Ascending aorta (tissue), 2 donors: Measurements from ENCODE around the gene GATM. TPM values are rescaled to one million over a fixed set of nuclear protein-coding genes. Genes with fewer than 3 reads are reported as not detected.

ENCODE experiments used
- DNase-seq, 2 donors: peaks; one replicate each; pipeline ENCODE4 v3.0.0-alpha.2; 2019; ENCODE audit warnings: low spot score in 2 of 2
- H3K27ac ChIP-seq, 2 donors: fragments of 200-600 bp; sonication (generic); one replicate each; pipeline ENCODE4 v1.5.1; 2016 to 2017; ENCODE audit warnings: mild to moderate bottlenecking in 1 of 2
- H3K27me3 ChIP-seq: fragments of 200-600 bp; sonication (generic); one replicate; pipeline ENCODE4 v1.5.1; 2017
- H3K36me3 ChIP-seq, 2 donors: fragments of 200-600 bp; sonication (generic); one replicate each; pipeline ENCODE4 v1.5.1; 2016
- H3K4me1 ChIP-seq, 2 donors: fragments of 200-600 bp; sonication (generic); one replicate each; pipeline ENCODE4 v1.5.1; 2016 to 2017; ENCODE audit warnings: mild to moderate bottlenecking in 1 of 2
- H3K4me3 ChIP-seq, 2 donors: fragments of 200-600 bp; sonication (generic); one replicate each; pipeline ENCODE4 v1.5.1; 2016 to 2017; ENCODE audit warnings: mild to moderate bottlenecking in 1 of 2
- H3K9me3 ChIP-seq, 2 donors: fragments of 200-600 bp; sonication (generic); one replicate each; pipeline ENCODE4 v1.5.1; 2016
- intact Hi-C: fragments of 100-400 bp; cut with DNase I; formaldehyde crosslinking; loops from one replicate; pipeline ENCODE4 v1.15.1; 2023
- total RNA-seq: library from RNA; depleted of rRNA; stranded (reverse); fragments of >200 nt; gene quantifications from one replicate; pipeline ENCODE4 v1.1.0, GENCODE V29; 2016
- TF ChIP-seq, protein P1 (sequence below), 3 experiments: fragments of 200-600 bp in 2 of 3; fragments of 450-650 bp in 1 of 3; sonication (generic) in 2 of 3; IDR thresholded peaks; one replicate each; pipeline ENCODE4 v1.5.1; 2016 to 2019; ENCODE audit warnings: antibody characterized with exemption in 3 of 3, mild to moderate bottlenecking in 1 of 3, moderate library complexity in 1 of 3

Gene GATM
- total RNA-seq, 1 donor from 2014 or later = 6.1 TPM

DNA sequence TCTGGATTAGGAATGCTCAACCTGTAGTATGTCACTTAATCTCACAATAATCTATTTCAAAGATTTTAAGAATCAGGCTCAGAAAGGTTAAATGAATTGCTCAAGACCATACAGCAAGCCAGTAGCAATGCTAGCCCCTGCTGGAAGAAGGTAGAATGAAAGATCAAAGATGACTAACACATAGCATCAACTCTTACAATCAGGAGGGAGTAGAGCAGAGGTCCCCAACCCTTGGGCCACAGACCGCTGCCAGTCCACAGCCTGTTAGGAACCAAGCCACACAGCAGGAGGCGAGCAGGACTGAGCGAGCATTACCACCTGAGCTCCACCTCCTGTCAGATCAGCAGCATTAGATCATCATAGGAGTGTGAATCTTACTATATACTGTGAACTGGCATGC lies 15.5 kb upstream of the GATM start:
- H3K36me3 ChIP-seq = no peaks in the 10 kb centered on the region
- H3K4me3 ChIP-seq = no peak overlapping the region
- TF ChIP-seq, protein P1, sequence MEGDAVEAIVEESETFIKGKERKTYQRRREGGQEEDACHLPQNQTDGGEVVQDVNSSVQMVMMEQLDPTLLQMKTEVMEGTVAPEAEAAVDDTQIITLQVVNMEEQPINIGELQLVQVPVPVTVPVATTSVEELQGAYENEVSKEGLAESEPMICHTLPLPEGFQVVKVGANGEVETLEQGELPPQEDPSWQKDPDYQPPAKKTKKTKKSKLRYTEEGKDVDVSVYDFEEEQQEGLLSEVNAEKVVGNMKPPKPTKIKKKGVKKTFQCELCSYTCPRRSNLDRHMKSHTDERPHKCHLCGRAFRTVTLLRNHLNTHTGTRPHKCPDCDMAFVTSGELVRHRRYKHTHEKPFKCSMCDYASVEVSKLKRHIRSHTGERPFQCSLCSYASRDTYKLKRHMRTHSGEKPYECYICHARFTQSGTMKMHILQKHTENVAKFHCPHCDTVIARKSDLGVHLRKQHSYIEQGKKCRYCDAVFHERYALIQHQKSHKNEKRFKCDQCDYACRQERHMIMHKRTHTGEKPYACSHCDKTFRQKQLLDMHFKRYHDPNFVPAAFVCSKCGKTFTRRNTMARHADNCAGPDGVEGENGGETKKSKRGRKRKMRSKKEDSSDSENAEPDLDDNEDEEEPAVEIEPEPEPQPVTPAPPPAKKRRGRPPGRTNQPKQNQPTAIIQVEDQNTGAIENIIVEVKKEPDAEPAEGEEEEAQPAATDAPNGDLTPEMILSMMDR (IDR thresholded peaks at IDR 0.05) = no peak
- no peak overlapping the region for H3K27ac ChIP-seq
- H3K27me3 ChIP-seq = no peaks in the 10 kb centered on the region
- intact Hi-C loops = no loop called here
- no peaks in the 10 kb centered on the region for H3K9me3 ChIP-seq
- no peak for DNase-seq
- H3K4me1 ChIP-seq = no peaks in the 10 kb centered on the region

GRCh38 chr15:45392584-45392855 lies 14.2 kb upstream of the GATM start:
- H3K27ac ChIP-seq = no peak overlapping the region
- intact Hi-C loops = no loop called here
- TF ChIP-seq, protein P1 (IDR thresholded peaks at IDR 0.05) = no peak

DNA sequence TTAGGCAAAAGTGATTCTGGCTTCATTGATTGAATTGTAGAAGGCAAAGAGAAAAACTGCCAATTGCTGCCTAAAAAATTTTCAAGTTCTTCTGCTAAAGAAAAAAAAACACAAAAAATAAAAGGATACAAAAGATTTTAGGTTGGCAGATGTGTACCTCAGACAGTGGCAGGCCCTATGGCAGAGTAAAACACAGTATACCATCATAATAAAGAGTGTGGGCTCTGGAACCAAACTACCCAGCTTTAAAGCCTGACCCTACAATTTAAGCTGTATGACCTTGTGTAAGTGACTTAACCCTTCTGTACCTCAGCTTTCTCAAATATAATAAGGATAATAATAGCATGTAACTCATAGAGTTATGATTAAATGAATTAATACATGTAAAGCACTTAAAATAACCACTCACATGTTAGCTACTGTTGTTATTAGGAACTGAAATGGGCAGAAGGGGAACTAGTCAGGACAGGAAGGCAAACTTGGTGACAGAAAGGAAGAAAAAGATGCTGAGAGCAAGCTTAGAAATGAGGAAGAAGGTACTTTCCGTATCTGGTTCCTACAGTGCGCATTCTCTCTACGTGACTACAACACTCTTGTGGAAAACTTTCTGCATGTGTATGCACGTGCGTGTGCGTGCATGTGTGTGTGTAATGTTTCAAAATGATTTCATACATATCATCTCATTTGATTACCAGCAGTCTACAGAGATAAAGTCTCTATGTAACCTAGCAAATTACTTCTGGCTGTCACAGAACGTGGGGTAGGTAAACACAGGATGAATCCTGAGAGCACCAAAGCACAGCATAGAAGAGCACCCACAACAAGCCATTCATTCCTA lies 13.6 kb upstream of the GATM start:
- intact Hi-C loops = no loop called here
- H3K27ac ChIP-seq = no peak overlapping the region
- no peak overlapping the region for H3K4me3 ChIP-seq
- no peaks in the 10 kb centered on the region for H3K27me3 ChIP-seq
- H3K4me1 ChIP-seq = no peaks in the 10 kb centered on the region
- no peaks in the 10 kb centered on the region for H3K36me3 ChIP-seq
- DNase-seq = no peak
- TF ChIP-seq, protein P1 (IDR thresholded peaks at IDR 0.05) = no peak
- H3K9me3 ChIP-seq = no peaks in the 10 kb centered on the region

More at GRCh38 chr15:45392584-45392855, 14.2 kb upstream of the GATM start:
- H3K36me3 ChIP-seq = no peaks in the 10 kb centered on the region
- no peaks in the 10 kb centered on the region for H3K27me3 ChIP-seq
- no peaks in the 10 kb centered on the region for H3K4me1 ChIP-seq
- no peak for DNase-seq
- no peaks in the 10 kb centered on the region for H3K9me3 ChIP-seq
- no peak overlapping the region for H3K4me3 ChIP-seq

DNA sequence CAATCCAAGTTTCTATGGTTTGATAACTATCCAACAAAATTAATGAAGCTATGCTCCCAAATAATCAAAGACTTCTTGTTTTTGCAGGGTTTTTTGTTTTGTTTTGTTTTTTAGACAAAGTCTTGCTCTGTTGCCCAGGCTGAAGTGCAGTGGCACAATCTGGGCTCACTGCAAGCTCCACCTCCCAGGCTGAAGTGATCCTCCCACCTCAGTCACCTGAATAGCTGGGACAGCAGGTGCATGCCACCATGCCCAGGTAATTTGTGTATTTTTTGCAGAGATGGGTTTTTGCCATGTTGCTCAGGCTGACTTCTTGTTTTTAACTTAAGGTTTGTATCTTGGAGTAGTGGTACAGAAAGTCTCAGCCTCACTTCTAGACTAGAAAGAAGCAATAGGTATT lies 11.0 kb upstream of the GATM start:
- no peaks in the 10 kb centered on the region for H3K27me3 ChIP-seq
- H3K27ac ChIP-seq = no peak overlapping the region
- no peak for DNase-seq
- no peaks in the 10 kb centered on the region for H3K9me3 ChIP-seq
- no peaks in the 10 kb centered on the region for H3K4me1 ChIP-seq
- intact Hi-C loops = no loop called here
- no peak overlapping the region for H3K4me3 ChIP-seq
- H3K36me3 ChIP-seq = no peaks in the 10 kb centered on the region
- TF ChIP-seq, protein P1 (IDR thresholded peaks at IDR 0.05) = no peak

- Histone ChIP-seq H3K27me3 (no peaks in the 10 kb centered on the region), H3K27ac (no peak overlapping the region), H3K9me3 (no peaks in the 10 kb centered on the region), H3K4me3 (no peak overlapping the region), H3K4me1 (no peaks in the 10 kb centered on the region), H3K36me3 (no peaks in the 10 kb centered on the region)
- TF ChIP-seq, protein P1 (IDR thresholded peaks at IDR 0.05) = no peak
- DNase-seq = no peak
- intact Hi-C loops = no loop called here
Measured at GRCh38 chr15:45387380-45388007, 9.2 kb upstream of the GATM start.
